ENCODE measurements around the gene EID1. TPM values are rescaled to one million over a fixed set of nuclear protein-coding genes. Genes with fewer than 3 reads are reported as not detected.
"Not testable (repeated sequence)": the region's sequence is repeated elsewhere in the genome, so short reads cannot be mapped to it uniquely, and the experiment has no call there.

The EID1 gene
- total RNA-seq, 2 experiments from 2014 or later, result 104 to 111 TPM

GRCh38 chr15:48850648-48851047 lies 27.3 kb upstream of the EID1 start:
- Histone ChIP-seq H3K4me3 (ENCODE audit: low read depth, low read length, poor library complexity, severe bottlenecking) (no peak overlapping the region), H3K4me2 (ENCODE audit: low read length) (no peak overlapping the region), H3K9me3 (ENCODE audit: low read length) (no peaks in the 10 kb centered on the region), H2AFZ (ENCODE audit: low read length) (no peak overlapping the region), H3K27ac (ENCODE audit: low read depth, low read length, poor library complexity, severe bottlenecking) (no peak overlapping the region), H3K4me1 (ENCODE audit: insufficient read depth, low read length, poor library complexity, severe bottlenecking) (no peaks in the 10 kb centered on the region), H4K20me1 (ENCODE audit: insufficient read depth, low read length) (no peaks in the 10 kb centered on the region), H3K9me2 (ENCODE audit: insufficient read depth, low read length) (no peaks in the 10 kb centered on the region), H3K36me3 (ENCODE audit: insufficient read depth, low read length) (no peaks in the 10 kb centered on the region), H3K79me2 (ENCODE audit: insufficient read depth, low read depth, low read length) (no peaks in the 10 kb centered on the region)
- CTCF ChIA-PET (ENCODE audit: unreplicated experiment), result no interaction called here
- POLR2A ChIA-PET, result interaction anchor here (0.7 kb wide), 2 partner anchors 35 to 211 kb away, joined by 3 read pairs; no protein-coding TSS in a partner anchor
- TF ChIP-seq CTCF (conservative IDR thresholded peaks at IDR 0.05; ENCODE audit: low read length) (no peak), EZH2phosphoT487 (IDR thresholded peaks at IDR 0.05; ENCODE audit: borderline replicate concordance, low read depth, low read length) (no peak)
- no TSS peak for BruUV-seq (replicated peaks)
- intact Hi-C loops (cut with micrococcal nuclease; ENCODE audit: unreplicated experiment), result no loop called here
- no peak for DNase-seq (ENCODE audit: low spot score)

- no peak overlapping the region for H3K4me2 ChIP-seq (ENCODE audit: low read length)
- H2AFZ ChIP-seq (ENCODE audit: low read length), result no peak overlapping the region
- no peaks in the 10 kb centered on the region for H3K36me3 ChIP-seq (ENCODE audit: insufficient read depth, low read length)
- H3K27ac ChIP-seq (ENCODE audit: low read depth, low read length, poor library complexity, severe bottlenecking), result no peak overlapping the region
- ChIA-PET CTCF (ENCODE audit: unreplicated experiment) (no interaction called here), POLR2A (no interaction called here)
- no peaks in the 10 kb centered on the region for H3K9me3 ChIP-seq (ENCODE audit: low read length)
- intact Hi-C loops (cut with micrococcal nuclease; ENCODE audit: unreplicated experiment), result no loop called here
- no peak for DNase-seq (ENCODE audit: low spot score)
- no peaks in the 10 kb centered on the region for H4K20me1 ChIP-seq (ENCODE audit: insufficient read depth, low read length)
- H3K4me1 ChIP-seq (ENCODE audit: insufficient read depth, low read length, poor library complexity, severe bottlenecking), result no peaks in the 10 kb centered on the region
- TF ChIP-seq CTCF (conservative IDR thresholded peaks at IDR 0.05; ENCODE audit: low read length), result no peak
- no peak for TF ChIP-seq EZH2phosphoT487 (IDR thresholded peaks at IDR 0.05; ENCODE audit: borderline replicate concordance, low read depth, low read length)
- H3K9me2 ChIP-seq (ENCODE audit: insufficient read depth, low read length), result no peaks in the 10 kb centered on the region
- no peak overlapping the region for H3K4me3 ChIP-seq (ENCODE audit: low read depth, low read length, poor library complexity, severe bottlenecking)
- BruUV-seq (replicated peaks), result no TSS peak
- H3K79me2 ChIP-seq (ENCODE audit: insufficient read depth, low read depth, low read length), result no peaks in the 10 kb centered on the region
Measured at GRCh38 chr15:48851956-48852355, 26.0 kb upstream of the EID1 start.

- CTCF ChIA-PET (ENCODE audit: unreplicated experiment); POLR2A ChIA-PET; intact Hi-C loops (cut with micrococcal nuclease; ENCODE audit: unreplicated experiment): not testable (repeated sequence)
Measured at GRCh38 chr15:48854434-48854833, 23.5 kb upstream of the EID1 start.

More at GRCh38 chr15:48854434-48854833, 23.5 kb upstream of the EID1 start:
- H3K79me2 ChIP-seq (ENCODE audit: insufficient read depth, low read depth, low read length); DNase-seq (ENCODE audit: low spot score); H3K36me3 ChIP-seq (ENCODE audit: insufficient read depth, low read length); H3K9me3 ChIP-seq (ENCODE audit: low read length); H2AFZ ChIP-seq (ENCODE audit: low read length); H4K20me1 ChIP-seq (ENCODE audit: insufficient read depth, low read length); H3K4me2 ChIP-seq (ENCODE audit: low read length); H3K27ac ChIP-seq (ENCODE audit: low read depth, low read length, poor library complexity, severe bottlenecking); H3K4me1 ChIP-seq (ENCODE audit: insufficient read depth, low read length, poor library complexity, severe bottlenecking); H3K9me2 ChIP-seq (ENCODE audit: insufficient read depth, low read length); H3K4me3 ChIP-seq (ENCODE audit: low read depth, low read length, poor library complexity, severe bottlenecking); BruUV-seq (replicated peaks): not testable (repeated sequence)
